ENCODE results near the gene DRGX.

DNA sequence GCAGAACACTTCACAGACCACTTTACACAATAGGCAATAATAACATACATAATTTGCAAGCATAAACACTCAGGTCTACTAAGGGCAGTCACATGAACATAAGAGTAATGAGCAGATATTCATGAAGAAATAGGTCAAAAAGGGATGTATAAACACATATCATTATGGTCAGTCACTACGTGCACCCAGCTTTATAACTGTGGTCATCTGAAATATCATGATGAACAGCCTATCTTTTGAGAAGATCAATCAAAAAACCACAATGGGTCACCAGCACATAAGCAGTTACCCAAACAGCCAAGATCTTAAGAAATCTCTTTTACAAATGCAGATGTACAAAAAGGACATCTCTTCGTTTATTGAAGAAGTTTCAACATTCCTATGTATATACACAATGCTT is 35.5 kb upstream of the DRGX start:
- TF ChIP-seq POLR2A (IDR thresholded peaks at IDR 0.05; ENCODE audit: extremely low read depth, insufficient read length) (no peak), CTCF (IDR thresholded peaks at IDR 0.05; ENCODE audit: low read depth, low read length) (no peak)
- TF ChIP-seq, protein P1, sequence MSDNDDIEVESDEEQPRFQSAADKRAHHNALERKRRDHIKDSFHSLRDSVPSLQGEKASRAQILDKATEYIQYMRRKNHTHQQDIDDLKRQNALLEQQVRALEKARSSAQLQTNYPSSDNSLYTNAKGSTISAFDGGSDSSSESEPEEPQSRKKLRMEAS (IDR thresholded peaks at IDR 0.05; ENCODE audit: low read depth, low read length): no peak

All from NB4 (cell line).